IPS-20b (cell line): ENCODE results near the gene DDX28.
"Not testable (repeated sequence)": the region's sequence is repeated elsewhere in the genome, so short reads cannot be mapped to it uniquely, and the experiment has no call there.

Source experiments
- H3K27ac ChIP-seq: one replicate; pipeline ENCODE4 v1.5.1; 2013; ENCODE audit warnings: low read length
- H3K27me3 ChIP-seq: 2 replicates; pipeline ENCODE4 v1.6.1; 2013; ENCODE audit warnings: mild to moderate bottlenecking, low read length, inconsistent platforms; ENCODE audit not compliant: insufficient read depth
- H3K36me3 ChIP-seq: 2 replicates; pipeline ENCODE4 v1.6.1; 2013; ENCODE audit warnings: low read depth, mild to moderate bottlenecking, inconsistent platforms, low read length, moderate library complexity; ENCODE audit not compliant: insufficient read depth
- H3K4me1 ChIP-seq: 2 replicates; pipeline ENCODE4 v1.6.1; 2013; ENCODE audit warnings: mild to moderate bottlenecking, control low read depth, inconsistent platforms, low read length, moderate library complexity; ENCODE audit not compliant: insufficient read depth
- H3K4me3 ChIP-seq: 2 replicates; pipeline ENCODE4 v1.5.1; 2013; ENCODE audit warnings: mild to moderate bottlenecking, low read length, inconsistent platforms
- H3K9ac ChIP-seq: 2 replicates; pipeline ENCODE4 v1.6.1; 2013; ENCODE audit warnings: low read depth, mild to moderate bottlenecking, inconsistent platforms, low read length, moderate library complexity
- H3K9me3 ChIP-seq: 2 replicates; pipeline ENCODE4 v1.6.1; 2013; ENCODE audit warnings: mild to moderate bottlenecking, low read depth, low read length, inconsistent platforms; ENCODE audit not compliant: insufficient read depth

Gene DDX28

DNA sequence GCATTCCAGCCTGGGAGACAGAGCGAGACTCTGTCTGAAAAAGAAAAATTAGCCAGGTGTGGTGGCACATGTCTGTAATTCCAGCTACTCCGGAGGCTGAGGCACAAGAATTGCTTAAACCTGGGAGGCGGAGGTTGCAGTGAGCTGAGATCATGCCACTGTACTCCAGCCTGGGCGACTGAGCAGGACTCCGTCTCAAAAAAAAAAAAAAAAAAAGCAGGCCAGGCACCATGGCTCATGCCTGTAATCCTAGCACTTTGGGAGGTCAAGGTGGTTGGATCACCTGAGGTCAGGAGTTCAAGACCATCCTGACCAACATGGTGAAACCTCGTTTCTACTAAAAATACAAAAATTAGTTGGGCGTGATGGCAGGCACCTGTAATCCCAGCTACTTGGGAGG, 50.7 kb downstream of the DDX28 start:
- not testable (repeated sequence) for H3K9ac ChIP-seq, H3K36me3 ChIP-seq, H3K4me1 ChIP-seq, H3K4me3 ChIP-seq, H3K9me3 ChIP-seq, H3K27ac ChIP-seq
- peaks cover 11% of the 10 kb centered on the region; the same call in 1 of the 2 replicates for H3K27me3 ChIP-seq

DNA sequence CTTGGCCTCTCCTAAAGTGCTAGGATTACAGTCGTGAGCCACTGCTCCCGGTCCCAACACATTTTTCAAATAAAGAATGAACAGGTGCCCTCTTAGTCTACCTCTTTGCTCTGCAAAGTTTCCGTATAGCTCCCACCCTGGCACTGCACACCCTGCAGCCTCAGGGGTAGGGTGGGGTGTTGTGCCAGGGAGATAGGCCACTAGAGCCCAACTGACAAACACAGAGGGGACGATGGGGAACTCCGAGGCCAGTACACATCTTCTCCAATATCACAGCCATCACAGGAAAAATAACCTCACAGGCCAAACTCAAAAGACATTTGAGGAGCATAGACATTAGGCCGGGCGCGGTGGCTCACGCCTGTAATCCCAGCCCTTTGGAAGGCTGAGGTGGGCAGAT, 51.9 kb downstream of the DDX28 start:
- peaks cover 13% of the 10 kb centered on the region for H3K4me1 ChIP-seq
- no peak overlapping the region for H3K4me3 ChIP-seq
- no peaks in the 10 kb centered on the region for H3K36me3 ChIP-seq
- H3K9me3 ChIP-seq, result no peaks in the 10 kb centered on the region
- H3K27ac ChIP-seq, result no peak overlapping the region
- peaks cover 8% of the 10 kb centered on the region; the same call in 1 of the 2 replicates for H3K27me3 ChIP-seq
- no peak overlapping the region for H3K9ac ChIP-seq
